ENCODE data around the gene UBE2U.

- no peak for TF ChIP-seq POLR2A (IDR thresholded peaks at IDR 0.05; ENCODE audit: low read depth, low read length)
- TF ChIP-seq CTCF (conservative IDR thresholded peaks at IDR 0.05; ENCODE audit: low read depth, low read length), result no peak
- TF ChIP-seq MAZ (IDR thresholded peaks at IDR 0.05; ENCODE audit: borderline replicate concordance, low read depth, low read length), result no peak
- no peak for TF ChIP-seq BHLHE40 (IDR thresholded peaks at IDR 0.05; ENCODE audit: low read depth, low read length)
- TF ChIP-seq SMC3 (IDR thresholded peaks at IDR 0.05; ENCODE audit: low read depth, low read length), result no peak
- no peak for TF ChIP-seq RAD21 (IDR thresholded peaks at IDR 0.05; ENCODE audit: low read length)
- no peak for TF ChIP-seq RCOR1 (IDR thresholded peaks at IDR 0.05; ENCODE audit: insufficient replicate concordance, low read length)
- TF ChIP-seq RFX5 (IDR thresholded peaks at IDR 0.05; ENCODE audit: low read depth, low read length), result no peak
- TF ChIP-seq USF2 (IDR thresholded peaks at IDR 0.05; ENCODE audit: low read depth, low read length), result no peak
- TF ChIP-seq MXI1 (IDR thresholded peaks at IDR 0.05; ENCODE audit: borderline replicate concordance, low read depth, low read length), result no peak
- TF ChIP-seq FOS (IDR thresholded peaks at IDR 0.05; ENCODE audit: low read depth, low read length), result no peak
- no peak for TF ChIP-seq CEBPB (IDR thresholded peaks at IDR 0.05; ENCODE audit: low read depth, low read length)
- no peak for TF ChIP-seq CHD1 (IDR thresholded peaks at IDR 0.05; ENCODE audit: low read depth, low read length)
These were observed 6.3 kb upstream of the UBE2U start for GRCh38 chr1:64197076-64197475.
